GM12878 (cell line): ENCODE data around the gene BPIFB3. TPM values are rescaled to one million over a fixed set of nuclear protein-coding genes. Genes with fewer than 3 reads are reported as not detected.

Source experiments
- ATAC-seq: fragments of 200-7000 bp; cut with Tn5 transposase; 3 replicates; pipeline ENCODE4 v1.9.1; 2020; ENCODE audit warnings: mild to moderate bottlenecking, moderate library complexity
- BruUV-seq: library from RNA; stranded (reverse); fragments of 400-500 nt; replicated peaks from 2 replicates; lab custom pipeline; 2021; lab: Mats Ljungman, UMichigan
- CTCF ChIA-PET: fragments of 300-600 bp; sonication (Branson Sonifier 250); formaldehyde crosslinking; extraction: SDS; loops from one replicate; lab custom pipeline; 2021; ENCODE audit warnings: inconsistent platforms; lab: Yijun Ruan, JAX
- POLR2A ChIA-PET: fragments of 350-600 bp; formaldehyde crosslinking; extraction: SDS; loops from one replicate; lab custom pipeline; 2021; ENCODE audit warnings: inconsistent platforms; lab: Charles Lee
- RAD21 ChIA-PET: fragments of 300-600 bp; sonication (Branson Sonifier 250); formaldehyde crosslinking; loops from one replicate; lab custom pipeline; 2023; ENCODE audit warnings: antibody characterized with exemption; ENCODE audit not compliant: unreplicated experiment; lab: Charles Lee
- SMC1A ChIA-PET: fragments of 300-600 bp; sonication (Branson Sonifier 250); formaldehyde crosslinking; loops from one replicate; lab custom pipeline; 2023; ENCODE audit not compliant: unreplicated experiment, uncharacterized antibody; lab: Charles Lee
- DNase-seq: peaks from one replicate; pipeline ENCODE4 v3.0.0-alpha.2; 2011; ENCODE audit warnings: low read depth, low spot score
- FAIRE-seq: peaks from 3 replicates; lab custom pipeline; 2011; peaks lifted over from hg19 to GRCh38; lab: Jason Lieb, UNC
- H2AFZ ChIP-seq: 2 replicates; pipeline ENCODE4 v1.6.0; 2011; ENCODE audit warnings: low read depth, low read length, control low read depth; ENCODE audit not compliant: control insufficient read depth
- H3K27ac ChIP-seq: 2 replicates; pipeline ENCODE4 v1.5.1; 2011; ENCODE audit warnings: control low read depth; ENCODE audit not compliant: control insufficient read depth, insufficient read depth
- H3K27me3 ChIP-seq, 2 experiments: replicated peaks in 1 of 2; 2 replicates each; pipeline versions ENCODE4 v1.6.0 to v1.6.1; 2011; ENCODE audit warnings: low read length in 1 of 2; ENCODE audit not compliant: control insufficient read depth in 2 of 2, insufficient read depth in 2 of 2
- H3K36me3 ChIP-seq, 2 experiments: 2 replicates each; pipeline ENCODE4 v1.5.1; 2011; ENCODE audit warnings: low read length in 1 of 2; ENCODE audit not compliant: control insufficient read depth in 2 of 2, insufficient read depth in 2 of 2
- H3K4me1 ChIP-seq: 2 replicates; pipeline ENCODE4 v1.6.1; 2011; ENCODE audit warnings: mild to moderate bottlenecking, low read length, moderate library complexity, mixed read lengths; ENCODE audit not compliant: control insufficient read depth, insufficient read depth
- H3K4me2 ChIP-seq: 2 replicates; pipeline ENCODE4 v1.6.0; 2011; ENCODE audit warnings: control low read depth; ENCODE audit not compliant: control insufficient read depth, insufficient read depth
- H3K4me3 ChIP-seq: fragments of 200-600 bp; sonication (generic); 2 replicates; pipeline ENCODE4 v1.5.1; 2016
- H3K79me2 ChIP-seq: 2 replicates; pipeline ENCODE4 v1.6.0; 2011; ENCODE audit warnings: low read length; ENCODE audit not compliant: control insufficient read depth, insufficient read depth
- H3K9ac ChIP-seq: 2 replicates; pipeline ENCODE4 v1.8.0; 2011; ENCODE audit warnings: low read length, control low read depth, mixed read lengths; ENCODE audit not compliant: control insufficient read depth, insufficient read depth
- H3K9me3 ChIP-seq: replicated peaks from 3 replicates; pipeline ENCODE4 v1.5.1; 2011; ENCODE audit warnings: mild to moderate bottlenecking, low read length; ENCODE audit not compliant: control insufficient read depth, insufficient read depth
- H4K20me1 ChIP-seq: 2 replicates; pipeline ENCODE4 v1.6.0; 2011; ENCODE audit not compliant: control insufficient read depth, insufficient read depth
- CBFB ChIP-seq: IDR thresholded peaks from 2 replicates; pipeline ENCODE4 v1.6.1; 2016; ENCODE audit warnings: antibody characterized with exemption, low read depth
- CBX5 ChIP-seq: sonication (generic); IDR thresholded peaks from 2 replicates; pipeline ENCODE4 v1.6.1; 2016; ENCODE audit warnings: low read depth, moderate library complexity, mild to moderate bottlenecking, inconsistent platforms
- CHD1 ChIP-seq: IDR thresholded peaks from 2 replicates; pipeline ENCODE4 v1.6.1; 2012; ENCODE audit warnings: low read depth, low read length, improper control_type of control experiment
- CHD2 ChIP-seq: IDR thresholded peaks from 2 replicates; pipeline ENCODE4 v1.6.1; 2011; ENCODE audit warnings: low read depth, low read length, improper control_type of control experiment, borderline replicate concordance
- CREB1 ChIP-seq: IDR thresholded peaks from 2 replicates; pipeline ENCODE4 v1.6.1; 2012; ENCODE audit warnings: low read depth, mild to moderate bottlenecking, inconsistent platforms
- EP300 ChIP-seq, 2 experiments: fragments of 150-350 bp in 1 of 2; IDR thresholded peaks; 2 replicates each; pipeline ENCODE4 v1.6.1; 2011 to 2012; ENCODE audit warnings: low read depth in 2 of 2, low read length in 2 of 2, borderline replicate concordance in 1 of 2, improper control_type of control experiment in 1 of 2, inconsistent platforms in 1 of 2; ENCODE audit not compliant: control insufficient read depth in 1 of 2
- ETV6 ChIP-seq, 2 experiments: fragments of 450-650 bp in 1 of 2; IDR thresholded peaks in 1 of 2; conservative IDR thresholded peaks in 1 of 2; 2 replicates each; pipeline ENCODE4 v1.6.1; 2014; ENCODE audit warnings: antibody characterized with exemption in 1 of 2, borderline replicate concordance in 1 of 2, low read depth in 1 of 2, mild to moderate bottlenecking in 1 of 2, moderate library complexity in 1 of 2
- EZH2 ChIP-seq: IDR thresholded peaks from 2 replicates; pipeline ENCODE4 v1.6.1; 2012; ENCODE audit warnings: low read depth, mild to moderate bottlenecking, control low read depth, inconsistent platforms, low read length, borderline replicate concordance; ENCODE audit not compliant: control insufficient read depth
- MTA2 ChIP-seq: fragments of 450-650 bp; IDR thresholded peaks from 2 replicates; pipeline ENCODE4 v1.6.1; 2016; ENCODE audit warnings: low read depth, mild to moderate bottlenecking, moderate library complexity
- MXI1 ChIP-seq: fragments of 150-350 bp; IDR thresholded peaks from 2 replicates; pipeline ENCODE4 v1.6.1; 2011; ENCODE audit warnings: low read depth, mild to moderate bottlenecking, inconsistent platforms, low read length, improper control_type of control experiment
- POLR2A ChIP-seq: IDR thresholded peaks from 2 replicates; pipeline ENCODE4 v1.6.1; 2011; ENCODE audit warnings: low read depth, mild to moderate bottlenecking, low read length
- SREBF2 ChIP-seq: IDR thresholded peaks from 2 replicates; pipeline ENCODE4 v1.6.1; 2012; ENCODE audit warnings: mild to moderate bottlenecking, low read length
- STAT1 ChIP-seq: fragments of 450-650 bp; conservative IDR thresholded peaks from 2 replicates; pipeline ENCODE4 v1.6.1; 2014; ENCODE audit warnings: antibody characterized with exemption, mild to moderate bottlenecking
- TAF1 ChIP-seq: IDR thresholded peaks from 2 replicates; pipeline ENCODE4 v1.6.1; 2011; ENCODE audit warnings: mild to moderate bottlenecking, low read depth, low read length, borderline replicate concordance
- YBX1 ChIP-seq: fragments of 450-650 bp; IDR thresholded peaks from 2 replicates; pipeline ENCODE4 v1.6.1; 2016; ENCODE audit warnings: antibody characterized with exemption
- ZBED1 ChIP-seq: IDR thresholded peaks from 2 replicates; pipeline ENCODE4 v1.6.1; 2016; ENCODE audit warnings: borderline replicate concordance
- WGBS: methylation state at CpG from one replicate; pipeline ENCODE4 v1.1.6; 2016; ENCODE audit warnings: low lambda C conversion rate; ENCODE audit not compliant: insufficient replicate concordance, insufficient coverage; ENCODE audit errors: missing lambda C conversion rate; 5-methylcytosine and 5-hydroxymethylcytosine counted together
- in situ Hi-C: fragments of 300-500 bp; cut with MboI; formaldehyde crosslinking; loops from 9 replicates; pipeline ENCODE4 v1.14.3; 2018; ENCODE audit warnings: mixed read lengths
- intact Hi-C: fragments of 100-400 bp; cut with micrococcal nuclease; formaldehyde crosslinking; loops from one replicate; pipeline ENCODE4 v1.14.2; 2022; ENCODE audit not compliant: unreplicated experiment
- polyA plus RNA-seq, 11 experiments: library from polyadenylated mRNA; depleted of rRNA in 4 of 11; unstranded in 6 of 11; stranded (reverse) in 5 of 11; fragments of >200 nt; fragmentation: Nextera tagmentation in 4 of 11; fragmentation: Illumina TruSeq in 1 of 11; extraction: Ambion mirVana in 4 of 11; extraction: Trizol in 1 of 11; gene quantifications; 1 replicate in 1 of 11; 2 replicates in 10 of 11; pipeline versions ENCODE4 v1.2.1 to v1.2.3, GENCODE V29; 2011 to 2016; ENCODE audit warnings: inconsistent platforms in 2 of 11, missing spikeins in 2 of 11, low read depth in 1 of 11
- total RNA-seq, 4 experiments: library from RNA; depleted of rRNA in 3 of 4; stranded (reverse); fragments of >200 nt in 3 of 4; fragmentation: Illumina TruSeq in 1 of 4; extraction: Trizol in 1 of 4; gene quantifications; 2 replicates each; pipeline versions ENCODE4 v1.2.1 to v1.2.3, GENCODE V29; 2013 to 2021

The BPIFB3 gene
- total and polyA plus RNA-seq, 10 of the 15 experiments (the other 5 are each of a cell fraction or from before 2014, with no cell fraction given): not detected

DNA sequence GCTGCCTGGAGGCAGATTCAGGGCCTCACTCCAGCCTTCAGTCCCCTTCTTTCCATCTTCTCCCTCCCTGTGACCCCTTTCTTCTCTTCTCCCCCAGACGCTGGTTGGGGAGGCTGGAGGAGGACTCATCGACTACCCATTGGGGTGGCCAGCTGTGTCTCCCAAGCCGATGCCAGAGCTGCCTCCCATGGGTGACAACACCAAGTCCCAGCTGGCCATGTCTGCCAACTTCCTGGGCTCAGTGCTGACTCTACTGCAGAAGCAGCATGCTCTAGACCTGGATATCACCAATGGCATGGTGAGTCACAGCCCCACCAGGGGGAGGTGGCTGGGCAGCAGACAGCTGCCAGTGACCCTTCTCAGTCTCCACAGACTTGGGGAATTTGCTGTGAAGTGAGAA is 38.7 kb downstream of the BPIFB3 start:
- Histone ChIP-seq H3K27me3 (no peaks in the 10 kb centered on the region; a peak in 1 of 4 replicates), H3K4me1 (no peaks in the 10 kb centered on the region), H2AFZ (no peak overlapping the region), H3K36me3 (no peaks in the 10 kb centered on the region), H3K9ac (no peak overlapping the region), H3K27ac (no peak overlapping the region), H4K20me1 (no peaks in the 10 kb centered on the region), H3K4me3 (no peak overlapping the region), H3K9me3 (no peaks in the 10 kb centered on the region), H3K79me2 (no peaks in the 10 kb centered on the region), H3K4me2 (no peak overlapping the region)
- FAIRE-seq (no peak), ATAC-seq (no peak), DNase-seq (no peak)
- RAD21 ChIA-PET: no interaction called here
- no TSS peak for BruUV-seq
- in situ Hi-C loops: no loop called here
- POLR2A ChIA-PET: no interaction called here
- CTCF ChIA-PET: interaction anchor here (1.3 kb wide), 1 partner anchor 190 kb away, joined by 3 read pairs; no protein-coding TSS in a partner anchor
- WGBS: 45% methylated on average over 3 of the region's 3 CpGs
- TF ChIP-seq EP300 (IDR thresholded peaks at IDR 0.05; ENCODE audit: borderline replicate concordance in 1 of 2, control insufficient read depth in 1 of 2, low read depth in 2 of 2, low read length in 2 of 2) (no peak), CHD1 (no peak), TAF1 (no peak), EZH2 (no peak), MTA2 (no peak), CBFB (no peak), POLR2A (no peak), MXI1 (no peak), CHD2 (no peak), ETV6 (conservative IDR thresholded peaks at IDR 0.05 in 1 of 2, IDR thresholded peaks at IDR 0.05 in 1 of 2; ENCODE audit: borderline replicate concordance in 1 of 2, low read depth in 1 of 2) (no peak), STAT1 (no peak), SREBF2 (no peak), CREB1 (no peak), CBX5 (no peak), YBX1 (no peak), ZBED1 (no peak)
- SMC1A ChIA-PET: no interaction called here
- intact Hi-C loops: no loop called here
